Measurements from ENCODE around the gene CTU2.

The CTU2 gene

GRCh38 chr16:88735616-88736015 lies 29.3 kb downstream of the CTU2 start:
- Histone ChIP-seq H2AFZ (ENCODE audit: low read length) (no peak overlapping the region), H3K9me2 (ENCODE audit: low read depth, low read length) (no peaks in the 10 kb centered on the region), H3K9me3 (ENCODE audit: low read length) (no peaks in the 10 kb centered on the region), H3F3A (ENCODE audit: insufficient read depth, low read length) (no peaks in the 10 kb centered on the region), H4K20me1 (ENCODE audit: insufficient read depth, low read length) (no peaks in the 10 kb centered on the region), H3K27me3 (ENCODE audit: insufficient read depth, low read length) (peaks cover 5% of the 10 kb centered on the region), H3K4me3 (ENCODE audit: low read depth, low read length, poor library complexity, severe bottlenecking) (no peak overlapping the region), H3K4me1 (ENCODE audit: insufficient read depth, low read length, severe bottlenecking) (peaks cover 4% of the 10 kb centered on the region), H3K79me2 (ENCODE audit: insufficient read depth, low read length) (no peaks in the 10 kb centered on the region), H3K4me2 (ENCODE audit: low read length) (no peak overlapping the region), H3K36me3 (ENCODE audit: insufficient read depth, low read length) (no peaks in the 10 kb centered on the region; the same call in 1 of the 2 replicates), H3K27ac (ENCODE audit: low read depth, low read length, poor library complexity, severe bottlenecking) (no peak overlapping the region), H3K9ac (ENCODE audit: low read length) (no peak overlapping the region)
- TF ChIP-seq EZH2 (IDR thresholded peaks at IDR 0.05; ENCODE audit: borderline replicate concordance, low read length), result no peak
- TF ChIP-seq CTCF (IDR thresholded peaks at IDR 0.05; ENCODE audit: low read length), result no peak

DNA sequence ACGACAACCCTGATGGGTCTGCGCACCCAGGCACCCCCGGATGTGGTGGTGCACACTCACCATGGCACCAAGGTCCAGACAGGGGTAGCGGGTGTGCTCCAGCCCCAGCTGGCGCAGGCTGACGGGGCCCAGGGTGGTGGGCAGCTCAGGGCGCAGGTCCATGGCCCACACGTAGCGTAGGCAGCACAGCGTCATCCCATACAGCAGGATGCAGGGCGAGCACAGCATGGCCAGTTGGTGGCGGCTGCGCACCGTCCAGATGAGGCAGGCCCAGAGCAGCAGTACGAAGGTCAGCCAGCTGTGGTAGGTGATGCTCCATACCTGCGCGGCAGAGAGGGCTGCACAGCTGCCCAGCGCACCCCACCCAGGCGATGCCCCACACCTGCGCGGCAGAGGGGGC lies 29.8 kb downstream of the CTU2 start:
- no peak overlapping the region for H3K4me2 ChIP-seq (ENCODE audit: low read length)
- no peak overlapping the region for H3K4me3 ChIP-seq (ENCODE audit: low read depth, low read length, poor library complexity, severe bottlenecking)
- no peak overlapping the region for H3K27ac ChIP-seq (ENCODE audit: low read depth, low read length, poor library complexity, severe bottlenecking)
- no peaks in the 10 kb centered on the region for H3K79me2 ChIP-seq (ENCODE audit: insufficient read depth, low read length)
- peaks cover 4% of the 10 kb centered on the region for H3K4me1 ChIP-seq (ENCODE audit: insufficient read depth, low read length, severe bottlenecking)
- no peaks in the 10 kb centered on the region for H3K9me3 ChIP-seq (ENCODE audit: low read length)
- no peaks in the 10 kb centered on the region for H4K20me1 ChIP-seq (ENCODE audit: insufficient read depth, low read length)
- no peak overlapping the region for H2AFZ ChIP-seq (ENCODE audit: low read length)
- H3K9me2 ChIP-seq (ENCODE audit: low read depth, low read length), result no peaks in the 10 kb centered on the region
- no peaks in the 10 kb centered on the region for H3F3A ChIP-seq (ENCODE audit: insufficient read depth, low read length)
- H3K27me3 ChIP-seq (ENCODE audit: insufficient read depth, low read length), result peaks cover 5% of the 10 kb centered on the region
- TF ChIP-seq EZH2 (IDR thresholded peaks at IDR 0.05; ENCODE audit: borderline replicate concordance, low read length) (no peak), CTCF (IDR thresholded peaks at IDR 0.05; ENCODE audit: low read length) (no peak)
- H3K36me3 ChIP-seq (ENCODE audit: insufficient read depth, low read length), result no peaks in the 10 kb centered on the region; the same call in 1 of the 2 replicates
- H3K9ac ChIP-seq (ENCODE audit: low read length), result no peak overlapping the region

DNA sequence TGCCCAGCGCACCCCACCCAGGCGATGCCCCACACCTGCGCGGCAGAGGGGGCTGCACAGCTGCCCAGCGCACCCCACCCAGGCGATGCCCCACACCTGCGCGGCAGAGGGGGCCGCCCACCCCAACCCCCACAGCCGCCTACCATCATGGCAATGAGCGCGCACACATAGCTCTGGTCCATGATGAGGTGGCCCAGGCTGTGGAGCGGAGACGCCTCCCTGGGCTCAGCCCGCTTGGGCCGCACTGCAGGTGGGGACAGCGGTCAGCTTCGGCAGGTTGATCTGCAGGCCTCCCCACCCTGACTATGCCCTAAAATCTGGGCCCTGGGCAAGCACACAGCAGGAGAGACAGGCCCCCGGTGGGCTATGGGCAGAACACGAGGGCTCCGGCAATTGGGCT lies 30.2 kb downstream of the CTU2 start:
- Histone ChIP-seq H2AFZ (ENCODE audit: low read length) (no peak overlapping the region), H3K4me1 (ENCODE audit: insufficient read depth, low read length, severe bottlenecking) (peaks cover 4% of the 10 kb centered on the region), H3K9ac (ENCODE audit: low read length) (no peak overlapping the region), H3F3A (ENCODE audit: insufficient read depth, low read length) (no peaks in the 10 kb centered on the region), H3K27me3 (ENCODE audit: insufficient read depth, low read length) (peaks cover 5% of the 10 kb centered on the region), H3K9me2 (ENCODE audit: low read depth, low read length) (no peaks in the 10 kb centered on the region), H3K9me3 (ENCODE audit: low read length) (no peaks in the 10 kb centered on the region), H3K4me3 (ENCODE audit: low read depth, low read length, poor library complexity, severe bottlenecking) (no peak overlapping the region), H4K20me1 (ENCODE audit: insufficient read depth, low read length) (no peaks in the 10 kb centered on the region), H3K36me3 (ENCODE audit: insufficient read depth, low read length) (no peaks in the 10 kb centered on the region), H3K27ac (ENCODE audit: low read depth, low read length, poor library complexity, severe bottlenecking) (no peak overlapping the region), H3K4me2 (ENCODE audit: low read length) (no peak overlapping the region), H3K79me2 (ENCODE audit: insufficient read depth, low read length) (no peaks in the 10 kb centered on the region)
- TF ChIP-seq CTCF (IDR thresholded peaks at IDR 0.05; ENCODE audit: low read length) (no peak), EZH2 (IDR thresholded peaks at IDR 0.05; ENCODE audit: borderline replicate concordance, low read length) (no peak)
